ENCODE data around the gene CDH4.
A peak's percentile ranks its signal among the peaks of the same experiment; 100 is the strongest.
"Not testable (repeated sequence)": the region's sequence is repeated elsewhere in the genome, so short reads cannot be mapped to it uniquely, and the experiment has no call there.

The CDH4 gene

GRCh38 chr20:61945495-61945894, 693.4 kb downstream of the CDH4 start:
- not testable (repeated sequence) for DNase-seq

DNA sequence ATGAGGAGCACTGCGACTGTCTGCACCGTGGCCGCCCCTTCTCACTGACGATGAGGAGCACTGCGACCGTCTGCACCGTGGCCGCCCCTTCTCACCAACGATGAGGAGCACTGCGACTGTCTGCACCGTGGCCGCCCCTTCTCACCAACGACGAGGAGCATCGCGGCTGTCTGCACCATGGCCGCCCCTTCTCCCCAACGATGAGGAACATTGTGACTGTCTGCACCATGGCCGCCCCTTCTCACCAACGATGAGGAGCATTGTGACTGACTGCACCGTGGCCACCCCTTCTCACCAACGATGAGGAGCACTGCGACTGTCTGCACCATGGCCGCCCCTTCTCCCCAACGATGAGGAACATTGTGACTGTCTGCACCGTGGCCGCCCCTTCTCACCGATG, 696.0 kb downstream of the CDH4 start:
- DNase-seq, result not testable (repeated sequence)

- no peak for DNase-seq
These were observed 696.7 kb downstream of the CDH4 start for GRCh38 chr20:61948586-61949362.

DNA sequence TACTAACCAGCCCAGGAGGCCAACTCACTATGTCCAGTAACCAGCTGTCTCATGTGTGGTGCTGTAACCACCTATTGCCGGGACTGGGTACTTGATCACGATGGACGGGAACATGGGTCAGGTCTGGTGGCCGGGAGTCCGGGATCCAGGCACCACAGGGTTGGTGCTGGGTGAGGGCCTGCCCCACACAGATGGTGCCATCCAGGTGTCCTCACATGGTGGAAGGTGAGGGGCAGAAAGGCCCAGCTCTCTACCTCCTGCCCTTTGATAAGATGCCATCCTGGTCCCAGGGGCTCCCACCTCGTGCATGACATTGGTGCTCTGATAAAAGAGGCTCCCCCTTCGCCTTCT, 697.3 kb downstream of the CDH4 start:
- DNase-seq, result no peak

DNA sequence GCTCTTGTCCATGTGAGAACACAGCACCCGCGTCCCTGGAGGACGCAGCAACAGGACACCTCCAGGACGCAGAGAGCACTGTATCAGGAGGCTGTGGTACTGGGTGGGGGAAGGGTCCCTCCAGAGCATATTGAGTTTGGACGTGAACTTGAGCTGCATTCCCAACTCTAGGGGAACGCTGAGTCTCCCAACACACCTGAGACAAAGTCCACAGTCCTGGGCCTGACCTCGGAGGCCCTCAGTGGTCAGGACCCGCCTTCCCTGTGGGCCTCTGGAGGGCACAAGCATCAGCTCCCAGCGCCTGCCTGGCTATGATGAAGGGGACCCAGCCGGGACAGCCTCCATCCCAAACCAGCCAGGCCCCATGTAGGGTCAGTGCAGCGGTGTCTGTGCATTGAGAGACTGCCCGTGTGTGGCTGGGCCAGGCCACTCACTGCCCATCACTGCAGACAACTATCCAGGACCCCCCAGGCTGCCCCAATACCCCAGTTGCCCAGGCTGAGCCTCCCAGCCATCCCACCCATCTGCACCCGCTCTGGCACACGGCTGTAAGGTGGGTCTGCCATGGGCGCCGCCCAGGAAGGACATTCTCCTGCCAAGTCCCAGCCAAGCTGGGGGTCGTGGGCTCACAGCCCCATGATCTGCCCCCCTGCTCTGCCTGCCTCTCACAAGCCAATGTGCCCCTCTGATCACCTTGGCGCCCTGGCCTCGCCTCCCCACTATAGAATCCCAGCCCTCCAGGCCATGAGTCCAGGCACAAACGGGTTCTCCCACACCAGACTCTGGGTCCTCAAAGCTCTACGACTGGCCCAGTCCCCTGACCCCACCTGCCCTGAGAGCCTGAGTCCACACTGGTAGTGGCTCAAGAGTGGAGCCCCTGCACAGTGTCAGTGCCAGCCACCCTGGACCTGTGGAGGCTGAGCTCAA, 697.9 kb downstream of the CDH4 start:
- no peak for DNase-seq

DNA sequence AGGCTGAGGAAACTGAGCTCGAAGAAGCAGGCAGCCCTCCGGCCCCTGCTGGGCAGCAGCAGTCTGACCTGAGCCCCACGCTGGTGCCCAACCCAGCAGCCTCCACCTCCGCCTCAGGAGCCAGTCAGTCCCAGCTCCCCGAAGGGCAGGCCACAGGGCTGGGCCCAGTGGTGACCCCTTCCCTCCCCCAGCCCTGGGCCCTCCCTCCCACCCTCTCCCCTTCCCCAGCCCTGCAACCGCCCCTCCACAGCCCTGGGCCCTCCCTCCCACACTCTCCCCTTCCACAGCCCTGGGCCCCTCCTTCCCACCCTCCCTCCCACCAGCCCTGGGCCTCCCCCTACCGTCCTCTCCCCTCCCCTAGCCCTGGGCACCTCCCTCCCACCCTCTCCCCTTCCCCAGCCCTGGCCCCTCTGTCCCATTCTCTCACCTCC, 698.6 kb downstream of the CDH4 start:
- no peak for DNase-seq

DNA sequence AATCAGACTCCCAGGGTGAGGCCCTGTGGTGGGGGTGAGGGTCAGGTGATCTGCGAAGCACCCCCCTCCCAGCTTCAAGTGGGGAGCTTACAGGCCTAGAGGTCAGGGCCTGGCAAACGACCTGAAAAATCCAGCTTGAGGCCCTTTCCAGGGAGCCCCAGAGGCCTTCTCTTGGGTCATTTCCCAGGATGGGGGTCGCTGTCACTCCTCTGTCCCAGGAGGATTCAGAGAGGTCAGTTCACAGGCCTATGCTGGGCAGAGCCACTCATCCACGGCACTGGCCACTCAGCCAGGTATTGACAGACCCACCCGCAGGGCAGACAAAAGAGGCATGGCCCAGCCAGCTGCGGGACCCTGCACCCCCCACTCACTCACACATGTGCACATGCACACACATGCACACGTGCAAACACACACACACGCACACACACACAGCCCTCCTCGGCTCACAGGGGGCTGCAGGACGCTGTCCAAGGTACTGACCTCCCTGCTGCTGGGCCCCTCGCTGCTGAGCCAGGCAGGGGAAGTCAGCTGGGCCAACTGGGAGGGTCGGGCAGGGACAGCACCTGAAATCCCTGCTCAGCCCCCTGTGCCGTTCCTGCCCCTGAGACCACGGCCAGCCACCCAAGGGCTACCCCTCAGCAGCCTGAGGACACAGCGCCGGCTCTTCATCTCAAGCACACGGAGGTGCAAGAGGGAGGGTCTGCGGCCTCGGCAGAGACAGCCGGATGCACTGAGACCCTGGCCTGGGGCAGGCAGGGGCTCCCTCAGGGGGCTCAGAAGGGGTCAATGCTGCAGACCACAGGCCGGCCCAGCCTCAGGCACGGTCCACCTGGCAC, 699.9 kb downstream of the CDH4 start:
- DNase-seq, result peak; percentile 73

DNA sequence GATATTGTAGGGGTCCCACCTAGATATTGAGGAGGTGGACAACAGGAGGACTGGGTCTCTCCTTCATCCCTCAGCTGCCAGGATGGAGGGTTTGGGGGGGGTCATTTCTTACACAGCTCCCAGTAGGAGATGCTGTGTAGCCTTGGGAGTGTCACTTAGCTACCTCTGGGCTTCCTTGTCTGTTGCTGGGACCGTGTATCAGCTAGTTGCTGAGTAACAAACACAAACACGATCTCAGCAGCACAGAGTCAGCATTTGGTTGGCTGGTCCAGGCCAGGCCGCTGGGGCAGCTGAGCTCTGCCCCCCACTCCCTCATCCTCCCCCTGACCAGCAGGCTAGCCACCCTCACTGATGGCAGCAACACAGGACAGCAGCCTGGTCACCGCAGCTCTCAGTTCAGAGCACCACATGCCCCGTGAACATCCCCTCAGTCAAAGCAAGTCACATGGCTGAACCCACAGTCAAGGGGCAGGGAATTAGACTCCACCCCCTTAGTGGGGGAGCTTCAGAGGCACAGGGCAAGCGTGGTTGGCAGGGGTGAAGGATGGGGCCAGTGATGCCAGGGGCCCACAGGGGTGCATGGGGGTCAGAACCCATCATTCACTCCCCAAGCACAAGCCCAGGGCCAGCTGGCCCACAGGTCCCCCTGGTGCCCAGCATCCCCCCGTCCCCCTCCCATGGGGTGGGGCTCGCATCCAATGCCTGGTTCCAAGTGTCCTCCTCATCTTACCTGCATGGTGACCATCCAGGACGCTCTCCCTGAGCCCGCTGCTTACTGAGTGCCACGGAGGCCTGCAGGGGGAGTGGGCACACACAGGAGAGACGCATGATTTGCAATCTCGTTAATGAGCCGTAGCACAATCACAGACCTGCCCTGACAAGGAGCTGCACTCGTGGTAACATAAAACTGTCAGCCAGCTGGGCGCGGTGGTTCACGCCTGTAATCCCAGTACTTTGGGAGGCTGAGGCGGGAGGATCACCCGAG, 701.3 kb downstream of the CDH4 start:
- no peak for DNase-seq

DNA sequence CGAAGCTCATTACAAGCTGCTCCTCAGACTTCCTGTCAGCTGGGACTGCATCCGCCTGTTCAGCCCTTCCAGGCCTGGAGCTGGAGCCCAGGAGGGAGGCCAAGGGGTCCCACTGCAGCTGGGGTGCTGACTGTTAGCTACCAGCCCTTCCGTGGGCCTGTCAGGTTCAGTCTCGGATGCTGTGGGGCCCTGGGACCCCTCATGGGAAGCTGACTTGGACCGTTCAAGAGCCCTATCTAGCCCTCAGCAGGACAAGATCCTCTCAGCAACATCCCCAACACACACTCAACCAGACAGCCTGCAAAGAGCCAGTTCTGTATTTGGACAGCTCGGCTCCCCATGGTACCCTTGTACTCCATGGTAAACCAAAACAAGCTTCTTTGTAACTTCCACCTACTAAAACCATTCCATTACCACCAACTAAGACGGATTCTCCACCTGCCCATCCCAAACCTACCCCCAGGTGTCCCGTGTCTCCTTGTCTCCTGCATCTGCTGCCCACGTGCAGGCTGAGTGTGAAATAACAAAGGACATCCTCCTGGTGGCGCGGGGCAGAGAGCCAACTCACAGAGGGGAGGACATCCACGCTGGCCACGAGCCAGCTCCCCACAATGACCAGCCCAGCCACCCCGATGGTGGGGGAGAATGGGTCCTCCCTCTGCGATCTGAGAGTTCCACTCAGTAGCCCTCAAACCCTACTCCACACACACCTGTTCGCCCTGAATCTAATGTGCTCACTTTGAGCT, 702.4 kb downstream of the CDH4 start:
- DNase-seq, result no peak

DNA sequence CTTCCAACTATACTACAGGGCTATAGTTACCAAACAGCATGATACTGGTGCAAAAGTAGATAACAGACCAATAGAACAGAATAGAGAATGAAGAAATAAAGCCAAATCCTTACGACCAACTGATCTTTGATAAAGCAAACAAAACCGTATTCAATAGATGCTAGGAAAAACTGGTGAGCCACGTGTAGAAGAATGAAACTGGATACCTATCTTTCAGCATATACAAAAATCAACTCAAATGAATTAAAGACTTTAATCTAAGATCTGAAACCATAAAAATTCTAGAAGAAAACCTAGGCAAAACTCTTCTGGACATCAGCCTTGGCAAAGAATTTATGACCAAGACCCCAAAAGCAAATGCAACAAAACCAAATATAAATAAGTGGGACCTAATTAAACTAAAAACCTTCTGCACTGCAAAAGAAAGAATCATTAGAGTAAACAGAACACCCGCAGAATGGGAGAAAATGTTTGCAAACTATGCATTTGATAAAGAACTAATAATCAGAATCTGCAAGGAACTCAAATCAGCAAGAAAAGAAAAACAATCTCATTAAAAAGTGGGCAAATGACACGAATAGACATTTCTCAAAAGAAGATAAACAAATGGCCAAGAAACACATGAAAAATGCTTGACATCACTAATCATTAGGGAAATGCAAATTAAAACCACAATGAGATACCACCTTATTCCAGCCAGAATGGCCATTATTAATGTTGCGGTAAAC, 703.8 kb downstream of the CDH4 start:
- DNase-seq, result no peak

DNA sequence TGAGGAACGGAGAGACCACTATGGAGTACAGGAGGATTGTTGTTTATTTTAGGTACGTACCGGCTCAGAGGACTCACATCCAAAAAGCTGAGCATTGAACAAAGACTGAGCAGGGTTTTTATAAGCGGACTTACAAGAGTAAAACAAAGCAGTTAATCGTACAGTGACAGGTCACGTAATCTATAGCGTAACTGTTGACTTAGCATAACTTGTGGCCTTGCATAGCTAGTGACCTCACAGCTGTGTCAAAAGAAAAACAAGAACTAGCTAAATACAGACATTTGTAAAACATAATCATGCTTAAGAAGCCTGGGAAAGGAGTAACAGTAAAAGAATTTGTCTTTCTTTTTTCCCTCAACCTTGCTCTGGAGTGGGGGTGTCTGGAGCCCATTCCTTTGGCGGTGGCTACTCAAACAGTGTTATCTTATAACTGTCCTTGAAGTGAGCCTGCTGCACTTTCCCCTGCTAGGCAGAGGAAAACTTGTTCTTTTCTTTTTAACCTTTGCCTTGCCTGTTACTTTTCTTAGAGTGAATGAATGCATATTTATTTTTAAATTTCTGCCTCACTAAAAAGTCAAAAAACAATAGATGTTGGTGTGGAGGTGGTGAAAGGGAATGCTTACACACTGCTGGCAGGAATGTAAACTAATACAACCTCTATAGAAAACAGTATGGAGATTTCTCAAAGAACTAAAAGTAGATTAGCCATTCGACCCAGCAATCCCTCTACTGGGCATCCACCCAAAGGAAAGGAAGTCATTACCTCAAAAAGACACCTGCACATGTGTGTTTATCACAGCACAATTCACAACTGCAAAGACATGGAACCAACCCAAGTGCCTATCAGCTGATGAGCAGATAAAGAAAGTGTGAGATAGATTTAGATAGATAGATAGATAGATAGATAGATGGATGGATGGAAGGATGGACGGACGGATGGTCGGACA, 704.6 kb downstream of the CDH4 start:
- no peak for DNase-seq

- no peak for DNase-seq
These were observed 706.1 kb downstream of the CDH4 start for GRCh38 chr20:61957961-61958715.

- no peak for DNase-seq
These were observed 707.0 kb downstream of the CDH4 start for GRCh38 chr20:61958773-61959700.

DNA sequence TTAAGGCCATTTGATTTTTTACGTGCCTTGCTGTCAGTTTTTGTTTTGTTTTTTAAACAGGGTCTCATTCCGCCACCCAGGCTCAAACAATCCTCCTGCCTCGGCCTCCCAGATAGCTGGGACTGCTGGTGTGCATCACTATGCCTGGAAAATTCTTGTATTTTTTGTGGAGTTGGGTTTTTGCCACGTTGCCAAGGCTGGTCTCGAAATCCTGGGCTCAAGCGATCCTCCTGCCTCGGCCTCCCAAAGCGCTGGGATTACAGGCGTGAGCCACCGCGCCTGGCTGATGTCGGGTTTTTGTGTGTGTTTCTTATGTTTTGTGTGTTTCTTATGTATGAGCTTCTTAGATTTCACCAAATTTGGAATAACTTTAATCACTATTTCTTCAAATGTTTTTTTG, 708.8 kb downstream of the CDH4 start:
- DNase-seq, result no peak

- DNase-seq, result no peak
These were observed 711.1 kb downstream of the CDH4 start for GRCh38 chr20:61963149-61963548.

GRCh38 chr20:61963885-61964674, 712.0 kb downstream of the CDH4 start:
- no peak for DNase-seq

All from right hindlimb (tissue), 1 donor.